GM19463 (cell line): Measurements from ENCODE around the gene SCAMP1.
A peak's percentile ranks its signal among the peaks of the same experiment; 100 is the strongest.
"Not testable (repeated sequence)": the region's sequence is repeated elsewhere in the genome, so short reads cannot be mapped to it uniquely, and the experiment has no call there.

Experiments used
- ATAC-seq: cut with Tn5 transposase; IDR thresholded peaks from one replicate; pipeline ENCODE4 v1.9.1; 2021; ENCODE audit warnings: mild to moderate bottlenecking, moderate library complexity; ENCODE audit not compliant: unreplicated experiment

SCAMP1 gene

GRCh38 chr5:78420548-78420947, 60.1 kb downstream of the SCAMP1 start:
- ATAC-seq, result no peak

GRCh38 chr5:78424665-78425064, 64.2 kb downstream of the SCAMP1 start:
- no peak for ATAC-seq

GRCh38 chr5:78429332-78429980, 69.0 kb downstream of the SCAMP1 start:
- no peak for ATAC-seq

GRCh38 chr5:78430866-78431265, 70.4 kb downstream of the SCAMP1 start:
- ATAC-seq, result no peak

GRCh38 chr5:78433972-78434371, 73.6 kb downstream of the SCAMP1 start:
- ATAC-seq, result no peak

GRCh38 chr5:78447775-78448424, 87.5 kb downstream of the SCAMP1 start:
- ATAC-seq, result no peak

GRCh38 chr5:78449103-78449502, 88.7 kb downstream of the SCAMP1 start:
- no peak for ATAC-seq

- ATAC-seq, result not testable (repeated sequence)
Observed at GRCh38 chr5:78457507-78457906, 97.1 kb downstream of the SCAMP1 start.

GRCh38 chr5:78458843-78459242, 98.4 kb downstream of the SCAMP1 start:
- no peak for ATAC-seq

- ATAC-seq, result no peak
Observed at GRCh38 chr5:78467140-78467539, 106.7 kb downstream of the SCAMP1 start.

GRCh38 chr5:78467752-78468357, 107.4 kb downstream of the SCAMP1 start:
- ATAC-seq, result no peak

- ATAC-seq, result no peak
Observed at GRCh38 chr5:78471896-78472295, 111.5 kb downstream of the SCAMP1 start.

- no peak for ATAC-seq
Observed at GRCh38 chr5:78472469-78473106, 112.2 kb downstream of the SCAMP1 start.

GRCh38 chr5:78473751-78474150, 113.3 kb downstream of the SCAMP1 start:
- no peak for ATAC-seq

- ATAC-seq, result no peak
Observed at GRCh38 chr5:78475370-78475769, 115.0 kb downstream of the SCAMP1 start.

- no peak for ATAC-seq
Observed at GRCh38 chr5:78476795-78477194, 116.4 kb downstream of the SCAMP1 start.

GRCh38 chr5:78482948-78483347, 122.5 kb downstream of the SCAMP1 start:
- ATAC-seq, result no peak

- ATAC-seq, result peak; percentile 90
Observed at GRCh38 chr5:78483809-78484521, 123.5 kb downstream of the SCAMP1 start.

GRCh38 chr5:78486218-78486617, 125.8 kb downstream of the SCAMP1 start:
- no peak for ATAC-seq

- no peak for ATAC-seq
Observed at GRCh38 chr5:78487846-78488245, 127.4 kb downstream of the SCAMP1 start.
